Neutrophil (primary cell): ENCODE measurements around the gene SPNS2.

Experiments
- H3K27ac ChIP-seq: fragments of 200-600 bp; sonication (generic); 2 replicates; pipeline ENCODE4 v1.5.1; 2016; ENCODE audit warnings: mild to moderate bottlenecking, moderate library complexity
- H3K27me3 ChIP-seq: fragments of 200-600 bp; sonication (generic); 2 replicates; pipeline ENCODE4 v1.6.0; 2016; ENCODE audit warnings: mild to moderate bottlenecking
- H3K36me3 ChIP-seq: fragments of 200-600 bp; sonication (generic); 2 replicates; pipeline ENCODE4 v1.5.1; 2017
- H3K4me1 ChIP-seq, 2 experiments: fragments of 200-600 bp in 1 of 2; sonication (generic) in 1 of 2; 1 replicate in 1 of 2; 2 replicates in 1 of 2; pipeline versions ENCODE4 v1.5.1 to v1.6.1; 2013 to 2016; ENCODE audit warnings: low read depth in 1 of 2, low read length in 1 of 2, mild to moderate bottlenecking in 1 of 2, moderate library complexity in 1 of 2; ENCODE audit not compliant: control insufficient read depth in 1 of 2, insufficient read depth in 1 of 2
- H3K4me3 ChIP-seq, 2 experiments: fragments of 200-600 bp in 1 of 2; sonication (generic) in 1 of 2; 1 replicate in 1 of 2; 2 replicates in 1 of 2; pipeline ENCODE4 v1.5.1; 2013 to 2016; ENCODE audit warnings: low read depth in 1 of 2, low read length in 1 of 2, mild to moderate bottlenecking in 1 of 2, moderate library complexity in 1 of 2
- H3K9me3 ChIP-seq: fragments of 200-600 bp; sonication (generic); 2 replicates; pipeline ENCODE4 v1.5.1; 2016
- CTCF ChIP-seq: fragments of 200-600 bp; sonication (generic); IDR thresholded peaks from 2 replicates; pipeline ENCODE4 v1.5.1; 2016; ENCODE audit warnings: antibody characterized with exemption

The SPNS2 gene, protein sequence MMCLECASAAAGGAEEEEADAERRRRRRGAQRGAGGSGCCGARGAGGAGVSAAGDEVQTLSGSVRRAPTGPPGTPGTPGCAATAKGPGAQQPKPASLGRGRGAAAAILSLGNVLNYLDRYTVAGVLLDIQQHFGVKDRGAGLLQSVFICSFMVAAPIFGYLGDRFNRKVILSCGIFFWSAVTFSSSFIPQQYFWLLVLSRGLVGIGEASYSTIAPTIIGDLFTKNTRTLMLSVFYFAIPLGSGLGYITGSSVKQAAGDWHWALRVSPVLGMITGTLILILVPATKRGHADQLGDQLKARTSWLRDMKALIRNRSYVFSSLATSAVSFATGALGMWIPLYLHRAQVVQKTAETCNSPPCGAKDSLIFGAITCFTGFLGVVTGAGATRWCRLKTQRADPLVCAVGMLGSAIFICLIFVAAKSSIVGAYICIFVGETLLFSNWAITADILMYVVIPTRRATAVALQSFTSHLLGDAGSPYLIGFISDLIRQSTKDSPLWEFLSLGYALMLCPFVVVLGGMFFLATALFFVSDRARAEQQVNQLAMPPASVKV

DNA sequence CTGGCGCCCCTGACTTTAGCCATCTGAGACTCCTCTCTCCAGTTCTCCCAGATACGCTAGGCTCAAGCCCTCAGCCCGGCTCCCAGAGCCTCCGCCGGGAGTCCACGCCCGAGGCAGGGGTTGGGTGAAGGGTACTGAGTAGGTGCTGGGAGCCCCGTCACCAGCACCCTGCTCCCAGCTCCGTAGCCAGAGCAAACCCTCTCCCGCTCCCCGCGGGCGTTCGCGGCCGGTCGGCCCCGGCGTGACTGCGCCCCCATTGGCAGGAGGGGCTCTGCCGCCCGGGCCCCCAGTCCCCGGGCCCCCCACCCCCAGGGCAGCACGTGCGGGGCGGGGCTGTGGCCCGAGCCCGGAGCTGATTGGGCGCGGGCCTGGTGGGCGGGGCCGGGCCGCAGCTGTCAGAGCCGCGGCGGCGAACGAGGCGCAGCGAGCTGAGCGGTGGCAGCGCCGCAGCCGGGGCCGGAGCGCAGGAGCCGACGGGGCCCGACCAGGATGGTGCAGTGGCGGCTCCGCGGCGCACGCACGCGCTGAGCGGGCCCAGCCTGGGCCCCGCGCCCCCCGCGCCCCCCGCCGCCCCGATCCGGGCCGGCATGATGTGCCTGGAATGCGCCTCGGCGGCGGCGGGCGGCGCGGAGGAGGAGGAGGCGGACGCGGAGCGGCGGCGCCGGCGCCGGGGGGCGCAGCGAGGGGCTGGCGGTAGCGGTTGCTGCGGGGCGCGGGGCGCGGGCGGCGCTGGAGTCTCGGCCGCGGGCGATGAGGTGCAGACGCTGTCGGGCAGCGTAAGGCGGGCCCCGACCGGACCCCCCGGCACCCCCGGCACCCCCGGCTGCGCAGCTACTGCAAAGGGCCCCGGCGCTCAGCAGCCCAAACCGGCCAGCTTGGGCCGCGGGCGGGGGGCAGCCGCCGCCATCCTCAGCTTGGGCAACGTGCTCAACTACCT lies at the start of gene SPNS2:
Gene SPNS2, plus strand, starts transcription at position 421 of the 937 bp plus-strand sequence. Its CDS starts 167 bp downstream, at position 588.
- Histone ChIP-seq H3K36me3 (no peaks in the 10 kb centered on the region), H3K27ac (peak within 1 kb of the TSS; percentile 61), H3K4me1 (peaks cover 32 to 33% of the 10 kb centered on the region in 2 experiments), H3K27me3 (no peaks in the 10 kb centered on the region), H3K9me3 (no peaks in the 10 kb centered on the region), H3K4me3 (peak within 1 kb of the TSS; percentile 72 to 73)
- TF ChIP-seq CTCF: no peak

DNA sequence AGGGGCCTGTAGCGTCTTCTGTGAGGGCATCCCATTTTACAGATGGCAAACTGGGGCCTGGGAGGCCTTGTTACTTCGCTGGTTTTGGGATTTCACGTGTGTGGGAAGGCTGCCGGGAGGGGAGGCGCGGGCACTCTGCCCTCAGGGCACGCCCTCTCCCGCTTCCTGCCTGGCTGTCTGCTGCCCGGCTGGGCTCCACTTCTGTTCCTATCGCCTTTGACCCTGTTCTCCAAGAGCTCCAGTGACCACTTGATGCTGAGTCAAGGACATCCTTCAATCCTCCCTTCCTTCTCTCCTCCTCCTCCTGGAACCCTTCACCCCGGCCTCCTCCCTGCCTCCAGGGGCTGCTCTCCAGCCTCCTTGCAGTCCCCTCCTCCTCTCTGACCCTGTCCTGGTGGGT lies 48.9 kb upstream of the SPNS2 start:
- TF ChIP-seq CTCF: no peak
- Histone ChIP-seq H3K27ac (no peak overlapping the region), H3K27me3 (no peaks in the 10 kb centered on the region), H3K4me1 (peaks cover 4 to 6% of the 10 kb centered on the region in 2 experiments), H3K4me3 (no peak overlapping the region), H3K36me3 (peaks cover 13% of the 10 kb centered on the region), H3K9me3 (no peaks in the 10 kb centered on the region)

GRCh38 chr17:4450710-4451316 lies 47.9 kb upstream of the SPNS2 start:
- no peak for TF ChIP-seq CTCF
- no peak overlapping the region for H3K27ac ChIP-seq
- no peaks in the 10 kb centered on the region for H3K27me3 ChIP-seq
- H3K4me3 ChIP-seq: no peak overlapping the region
- peaks cover 4 to 6% of the 10 kb centered on the region in 2 experiments for H3K4me1 ChIP-seq
- H3K9me3 ChIP-seq: no peaks in the 10 kb centered on the region
- peaks cover 16% of the 10 kb centered on the region for H3K36me3 ChIP-seq

- TF ChIP-seq CTCF: no peak
- no peaks in the 10 kb centered on the region for H3K9me3 ChIP-seq
- H3K27me3 ChIP-seq: no peaks in the 10 kb centered on the region
- no peak overlapping the region for H3K27ac ChIP-seq
- peaks cover 4 to 6% of the 10 kb centered on the region in 2 experiments for H3K4me1 ChIP-seq
- H3K4me3 ChIP-seq: no peak overlapping the region
- peaks cover 12% of the 10 kb centered on the region for H3K36me3 ChIP-seq
Observed at GRCh38 chr17:4453812-4454591, 44.7 kb upstream of the SPNS2 start.

GRCh38 chr17:4460661-4461060 lies 38.0 kb upstream of the SPNS2 start:
- Histone ChIP-seq H3K36me3 (peaks cover 8% of the 10 kb centered on the region), H3K4me1 (no peaks in the 10 kb centered on the region)

More at GRCh38 chr17:4460661-4461060, 38.0 kb upstream of the SPNS2 start:
- no peak for TF ChIP-seq CTCF
- H3K27ac ChIP-seq: no peak overlapping the region
- H3K27me3 ChIP-seq: no peaks in the 10 kb centered on the region
- no peaks in the 10 kb centered on the region for H3K9me3 ChIP-seq
- H3K4me3 ChIP-seq: no peak overlapping the region
